T1000 (cell line): Measurements from ENCODE around the gene RAB31.
"Not testable (repeated sequence)": the region's sequence is repeated elsewhere in the genome, so short reads cannot be mapped to it uniquely, and the experiment has no call there.

Source experiments
- DNase-seq: peaks from one replicate; lab custom pipeline; 2025; ENCODE audit warnings: mixed read lengths; lab: John Stamatoyannopoulos, UW

The RAB31 gene

DNA sequence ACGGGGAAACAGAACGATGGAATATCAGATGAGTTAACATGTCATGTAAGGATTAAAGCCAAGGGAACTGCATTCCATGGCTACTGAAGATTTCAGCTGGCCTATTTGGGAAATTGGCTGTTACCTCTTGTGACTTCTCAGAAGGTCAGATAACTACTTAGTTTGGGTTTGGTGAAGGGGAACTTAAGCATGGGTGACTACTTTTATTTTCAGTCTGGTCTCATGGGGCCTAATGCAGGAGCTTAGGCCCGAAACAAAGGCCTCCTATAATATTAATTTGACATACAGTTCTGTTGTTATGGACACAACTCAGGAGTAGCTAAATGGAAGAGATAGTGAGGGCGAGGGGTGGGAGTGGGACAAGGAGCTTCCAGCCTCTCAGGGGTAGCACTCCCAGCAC lies 133.7 kb downstream of the RAB31 start:
- no peak for DNase-seq

DNA sequence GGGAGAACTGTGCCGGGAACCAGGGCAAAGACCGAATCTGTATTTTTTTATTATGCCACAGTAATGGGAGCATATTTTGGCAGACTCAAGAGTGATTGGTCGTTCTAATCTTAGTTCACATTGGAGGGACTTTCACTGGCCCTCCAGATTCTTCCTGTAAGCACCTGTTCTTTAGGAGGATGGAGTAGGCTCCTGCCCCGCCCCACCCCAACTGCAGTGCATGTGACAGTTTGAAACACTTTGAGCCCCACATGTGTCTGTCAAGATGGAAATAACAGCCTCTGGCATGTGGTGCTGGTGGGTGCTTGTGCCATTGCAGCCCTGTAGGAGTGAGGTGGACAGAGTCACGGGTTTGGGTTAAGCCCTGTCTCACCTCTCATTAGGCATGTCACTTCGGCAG lies 134.3 kb downstream of the RAB31 start:
- DNase-seq: no peak

DNA sequence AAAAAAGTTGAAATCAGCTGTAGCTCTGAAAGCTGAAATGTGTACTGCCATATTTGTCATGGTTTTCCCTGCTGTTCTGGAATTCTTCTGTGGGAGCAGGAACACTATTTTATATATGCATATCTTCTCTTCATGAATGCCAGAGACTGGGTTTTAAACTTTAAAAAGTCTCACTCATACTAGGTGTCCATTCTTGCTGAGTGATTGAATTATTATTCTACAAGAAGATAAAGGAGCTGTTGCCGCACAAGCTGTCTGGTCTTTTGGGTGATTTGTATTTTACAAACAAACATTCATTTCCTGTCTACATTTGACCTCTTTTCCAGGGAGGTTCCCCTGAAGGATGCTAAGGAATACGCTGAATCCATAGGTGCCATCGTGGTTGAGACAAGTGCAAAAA lies 137.2 kb downstream of the RAB31 start:
- no peak for DNase-seq

DNA sequence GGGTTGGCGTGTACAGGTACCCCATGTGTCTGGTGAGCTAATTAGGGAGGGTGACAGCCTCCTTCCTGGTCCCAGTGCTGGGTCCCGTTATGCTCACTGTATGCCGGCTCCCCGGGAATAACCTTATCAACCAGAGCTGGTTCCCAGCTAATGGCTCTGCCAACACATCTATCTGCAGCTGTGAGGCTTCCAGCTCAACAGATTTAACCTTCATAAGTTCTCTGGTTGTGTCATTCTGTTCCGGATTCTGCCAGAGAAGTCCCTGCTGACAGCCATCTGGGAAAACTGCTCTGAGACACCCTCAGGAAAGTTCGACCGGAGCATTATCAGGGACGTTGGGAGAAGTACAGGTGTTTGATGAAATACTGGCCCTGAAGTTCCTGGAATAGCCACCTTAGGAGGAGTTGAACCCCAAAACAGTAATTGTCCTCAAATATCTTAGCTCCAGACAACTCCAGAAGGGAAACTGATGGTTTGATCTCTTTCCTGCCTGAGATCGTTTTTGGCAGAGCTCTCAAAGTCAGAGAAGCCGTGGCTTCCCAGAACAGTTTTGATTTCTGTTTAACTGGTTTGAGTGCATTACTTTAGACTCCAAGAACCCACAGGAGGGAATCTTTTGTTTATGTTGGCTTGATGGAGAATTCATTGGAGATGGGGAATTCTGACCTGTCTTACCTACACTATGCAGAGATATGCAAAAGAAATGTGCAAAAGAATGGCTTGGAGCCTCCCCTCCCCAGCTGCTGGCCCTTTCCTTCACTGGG lies 138.2 kb downstream of the RAB31 start:
- DNase-seq: no peak

DNA sequence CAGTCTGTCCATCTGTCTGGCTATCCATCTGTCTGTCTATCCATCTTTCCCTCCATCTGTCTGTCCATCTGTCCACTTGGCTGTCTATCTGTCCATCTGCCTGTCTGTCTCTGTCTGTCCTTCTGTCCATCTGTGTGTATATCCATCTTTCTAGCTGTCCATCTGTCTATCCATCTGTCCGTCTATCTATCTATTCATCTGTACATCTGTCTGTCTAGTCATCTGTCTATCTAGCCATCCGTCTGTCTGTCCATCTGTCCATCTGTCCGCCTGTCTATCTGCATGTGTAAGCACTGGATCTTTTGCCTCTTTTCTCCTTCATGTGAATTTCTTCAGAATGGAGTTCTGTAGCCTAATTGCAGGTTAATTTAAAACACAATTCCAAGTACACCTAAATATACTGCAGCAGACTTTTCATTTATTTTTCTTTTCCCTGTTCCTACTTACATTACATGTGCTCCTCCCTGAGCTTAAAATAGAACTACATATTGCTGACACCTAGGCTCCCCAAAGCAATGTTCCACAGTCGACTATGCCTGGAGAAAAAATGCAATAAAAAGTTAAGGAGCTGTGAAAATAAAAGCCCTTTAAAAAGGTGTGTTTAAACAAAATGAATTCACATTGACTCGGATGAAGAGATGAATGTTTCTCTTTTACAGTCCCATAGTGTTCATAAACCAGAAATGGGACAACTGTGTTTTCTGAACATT lies 140.2 kb downstream of the RAB31 start:
- DNase-seq: no peak

DNA sequence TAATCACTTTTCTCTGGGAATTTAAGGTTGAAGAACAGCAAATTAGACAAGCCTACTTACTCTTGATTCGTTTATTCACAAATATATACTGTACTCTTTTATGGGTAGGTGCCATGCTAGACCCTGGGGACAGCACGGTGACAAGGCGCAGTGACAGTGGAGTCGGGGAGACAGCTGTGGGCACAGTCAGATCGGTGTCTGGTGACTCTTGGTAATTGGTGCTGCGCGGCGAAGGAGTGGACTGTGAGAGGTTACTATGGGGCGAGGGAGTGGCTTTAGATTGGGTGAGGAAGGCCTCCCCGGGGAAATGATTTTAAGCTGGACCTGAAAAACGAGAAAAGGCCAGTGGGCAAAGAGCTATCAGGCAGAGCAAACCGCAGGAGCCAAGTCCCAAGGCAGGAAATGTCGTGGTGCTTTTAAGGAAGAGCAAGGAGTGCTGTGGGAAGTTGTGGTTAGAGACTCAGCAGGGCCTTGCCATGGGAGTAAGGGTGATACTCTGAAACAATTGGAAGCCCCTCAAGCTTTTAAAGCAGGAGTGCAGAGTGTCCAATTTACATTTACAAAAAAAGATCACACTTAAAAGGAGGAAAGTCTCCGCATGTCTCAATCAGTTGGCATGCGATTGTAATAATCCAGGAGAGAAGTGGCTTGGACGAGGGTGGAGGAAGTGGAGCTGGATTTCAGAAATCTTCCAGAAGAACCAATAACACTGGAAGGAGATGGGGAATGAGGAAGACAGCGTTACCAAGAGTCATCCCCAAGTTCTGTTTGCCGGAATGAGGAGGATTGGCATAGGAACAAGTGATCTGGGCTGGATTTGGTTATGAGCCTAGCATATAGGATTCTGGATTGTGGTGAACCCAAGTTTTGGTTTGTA lies 141.5 kb downstream of the RAB31 start:
- DNase-seq: no peak

DNA sequence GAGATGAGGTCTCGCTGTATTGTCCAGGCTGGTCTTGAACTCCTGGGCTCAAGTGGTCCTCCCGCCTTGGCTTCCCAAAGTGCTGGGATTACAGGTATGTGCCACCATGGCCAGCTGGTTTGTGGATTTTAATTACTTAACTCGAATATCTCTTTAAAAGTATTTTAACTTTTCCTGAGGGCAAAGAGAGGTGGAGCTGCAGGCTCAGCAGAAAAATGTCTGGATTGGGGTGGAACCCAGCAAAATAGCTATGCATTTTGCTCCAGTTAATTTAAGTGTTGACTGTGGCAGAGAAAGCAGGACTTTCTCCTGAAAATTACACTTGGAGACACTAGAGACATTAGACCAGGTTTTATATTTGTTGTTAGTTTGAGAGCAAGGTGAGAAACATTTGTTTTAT lies 142.2 kb downstream of the RAB31 start:
- DNase-seq: no peak

DNA sequence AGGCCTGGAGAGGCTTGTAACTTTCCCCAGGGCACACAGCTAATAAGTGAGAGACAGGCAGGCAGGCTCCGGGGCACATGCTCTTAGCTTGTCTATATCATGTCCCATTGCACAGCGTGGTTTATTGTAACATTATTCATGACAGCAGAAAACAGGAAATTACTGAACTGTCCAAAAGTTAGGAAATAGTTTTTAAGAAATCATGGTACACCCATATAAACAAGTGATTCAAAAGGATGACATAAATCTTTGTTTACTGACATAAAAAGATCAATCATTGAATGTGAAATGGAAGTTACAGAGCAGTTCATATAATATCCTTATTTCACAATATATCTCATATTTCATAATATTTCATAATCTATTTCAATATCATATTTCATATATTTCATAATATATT lies 143.4 kb downstream of the RAB31 start:
- no peak for DNase-seq

DNA sequence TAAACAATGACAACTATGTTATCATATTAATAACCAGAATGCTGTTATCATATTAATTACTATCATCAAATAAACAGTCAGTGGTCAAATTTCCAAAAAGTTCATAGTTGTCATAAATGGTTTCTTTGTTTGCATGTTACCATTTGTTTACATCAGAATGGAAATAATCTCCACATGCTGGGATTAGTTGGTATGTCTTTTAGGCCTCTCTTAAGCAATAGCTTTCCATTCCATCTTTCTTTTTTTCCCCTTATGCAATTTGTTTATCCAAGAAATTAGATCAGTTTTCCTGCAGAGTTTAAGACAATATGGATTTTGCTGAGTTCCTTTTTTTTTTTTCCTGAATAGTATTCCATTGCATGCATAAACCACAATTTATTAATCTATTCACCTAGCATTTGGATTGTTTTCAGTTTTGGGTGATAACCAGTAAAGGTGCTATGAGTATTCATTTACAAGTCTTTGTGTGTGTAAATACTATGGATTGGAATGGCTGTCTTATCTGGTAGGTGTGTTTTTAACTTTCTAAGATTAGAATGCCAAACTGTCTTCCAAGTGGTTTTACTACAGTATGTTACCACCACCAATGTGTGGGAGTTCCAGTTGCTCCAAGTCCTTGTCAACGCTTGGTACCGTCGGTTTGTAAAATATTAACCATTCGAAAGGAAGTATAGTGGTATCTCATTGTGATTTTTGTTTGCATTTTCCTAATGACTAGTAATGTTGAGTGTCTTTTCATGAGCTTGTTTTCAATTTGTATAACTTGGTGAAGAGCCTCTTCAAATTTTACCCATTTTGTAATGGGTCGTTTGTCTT lies 144.4 kb downstream of the RAB31 start:
- DNase-seq: no peak

- DNase-seq: no peak
Measured at GRCh38 chr18:9854801-9855676, 146.9 kb downstream of the RAB31 start.

- DNase-seq: no peak
Measured at GRCh38 chr18:9855681-9856080, 147.6 kb downstream of the RAB31 start.

DNA sequence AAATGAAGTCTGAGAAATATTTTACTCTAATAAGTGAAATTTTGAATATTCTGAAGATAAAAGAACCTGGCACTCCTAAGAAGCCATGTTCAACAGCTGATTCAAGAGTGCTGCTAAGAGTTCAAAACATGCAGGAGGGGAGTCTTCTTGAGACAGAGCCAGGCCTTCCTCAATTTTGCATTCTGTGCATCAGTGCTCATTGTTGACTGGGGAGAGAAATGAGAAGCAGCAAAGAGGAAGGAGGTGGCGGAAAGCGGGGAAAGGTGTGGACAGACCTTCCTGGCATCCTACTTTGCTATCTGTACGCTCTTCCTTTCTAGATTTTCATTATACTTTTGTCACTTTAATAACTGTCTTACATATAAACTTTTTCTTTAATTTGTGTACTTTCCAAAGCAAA lies 148.0 kb downstream of the RAB31 start:
- no peak for DNase-seq

DNA sequence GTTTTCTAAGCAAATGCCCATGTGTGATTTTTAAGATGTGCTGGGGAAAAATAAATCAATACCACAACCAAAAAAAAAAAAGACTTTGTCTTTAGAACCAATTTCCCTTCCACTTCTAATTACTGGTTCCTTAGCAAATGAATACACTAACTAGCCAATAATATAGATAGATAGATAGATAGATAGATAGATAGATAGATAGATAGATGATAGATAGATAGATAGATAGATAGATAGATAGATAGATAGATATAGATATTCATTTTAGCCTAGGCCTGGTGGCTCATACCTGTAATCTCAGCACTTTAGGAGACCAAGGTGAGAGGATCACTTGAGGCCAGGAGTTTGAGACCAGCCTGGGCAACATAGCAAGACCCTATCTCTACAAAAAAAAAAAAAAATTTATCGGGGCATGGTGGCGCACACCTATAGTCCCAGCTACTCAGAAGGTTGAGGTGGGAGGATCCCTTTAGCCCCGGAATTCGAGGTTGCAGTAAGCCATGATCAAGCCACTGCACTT lies 149.4 kb downstream of the RAB31 start:
- DNase-seq: not testable (repeated sequence)

GRCh38 chr18:9858642-9859041 lies 150.5 kb downstream of the RAB31 start:
- DNase-seq: no peak

DNA sequence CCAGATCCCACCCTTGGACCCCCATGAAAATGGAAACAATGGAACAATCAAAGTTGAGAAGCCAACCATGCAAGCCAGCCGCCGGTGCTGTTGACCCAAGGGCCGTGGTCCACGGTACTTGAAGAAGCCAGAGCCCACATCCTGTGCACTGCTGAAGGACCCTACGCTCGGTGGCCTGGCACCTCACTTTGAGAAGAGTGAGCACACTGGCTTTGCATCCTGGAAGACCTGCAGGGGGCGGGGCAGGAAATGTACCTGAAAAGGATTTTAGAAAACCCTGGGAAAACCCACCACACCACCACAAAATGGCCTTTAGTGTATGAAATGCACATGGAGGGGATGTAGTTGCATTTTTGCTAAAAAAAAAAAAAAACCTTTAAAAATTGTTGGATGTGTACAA lies 151.1 kb downstream of the RAB31 start:
- no peak for DNase-seq

GRCh38 chr18:9860682-9861081 lies 152.6 kb downstream of the RAB31 start:
- DNase-seq: no peak

- no peak for DNase-seq
Measured at GRCh38 chr18:9861157-9861556, 153.1 kb downstream of the RAB31 start.

DNA sequence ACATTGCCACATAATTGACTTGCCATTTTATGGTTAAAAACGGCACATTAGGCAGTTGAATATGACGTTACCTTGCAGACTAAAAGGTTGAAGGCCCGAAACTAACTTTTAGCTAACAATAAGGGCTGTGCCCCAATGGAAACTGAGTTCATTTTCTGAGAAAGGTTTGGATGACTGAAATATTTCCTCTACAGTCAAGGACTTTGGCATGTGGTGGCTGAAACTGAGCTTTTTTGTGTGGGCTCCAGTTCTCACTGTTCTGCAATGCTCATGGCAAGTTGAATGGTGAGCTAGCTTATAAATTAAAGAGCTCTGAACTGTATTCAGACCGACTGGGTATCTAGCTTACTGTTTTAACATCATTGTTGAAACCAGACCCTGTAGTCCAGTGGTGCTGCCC lies 153.8 kb downstream of the RAB31 start:
- DNase-seq: no peak

DNA sequence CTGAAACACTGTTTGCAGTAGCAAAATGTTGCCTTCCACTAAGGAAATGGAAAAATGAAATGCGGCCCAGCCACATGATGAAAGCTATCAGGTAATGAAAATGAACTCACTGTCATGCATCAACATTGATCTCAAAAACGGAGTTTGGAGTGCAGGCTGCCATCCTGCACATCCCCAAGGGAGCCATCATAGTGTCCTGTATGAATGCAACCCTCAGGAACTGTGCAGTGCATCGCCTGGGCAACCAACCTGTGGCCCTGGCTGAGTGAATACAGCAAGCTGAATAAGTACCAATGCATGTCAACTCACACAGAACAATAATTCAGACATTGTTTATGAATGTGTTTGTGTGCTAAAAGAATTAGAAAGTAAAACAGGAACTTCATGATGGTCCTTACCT lies 154.6 kb downstream of the RAB31 start:
- no peak for DNase-seq

DNA sequence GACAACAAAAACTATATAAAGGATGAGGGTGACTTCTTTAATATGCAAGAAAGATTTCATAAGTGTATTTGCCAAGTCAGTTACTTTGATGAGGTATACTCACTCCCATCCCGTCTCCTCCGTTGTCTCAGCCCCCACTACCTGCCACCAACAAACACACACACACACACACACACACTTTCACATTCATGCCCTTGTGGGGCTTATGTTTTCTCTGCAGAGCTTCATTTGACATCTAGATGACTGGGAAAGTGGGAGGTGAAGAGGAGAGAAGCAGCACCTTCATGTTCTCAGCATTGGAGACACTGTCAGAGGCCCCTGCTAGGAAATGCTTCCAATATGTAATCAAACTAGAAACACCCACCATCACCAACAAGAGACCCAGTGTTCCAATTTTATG lies 155.2 kb downstream of the RAB31 start:
- DNase-seq: no peak
